ENCODE measurements around the gene TSGA10IP.

Gene TSGA10IP

GRCh38 chr11:65897020-65897471 is 48.2 kb upstream of the TSGA10IP start:
- no peak overlapping the region for H3K27ac ChIP-seq (ENCODE audit: low read depth, low read length, poor library complexity, severe bottlenecking)

GRCh38 chr11:65898656-65899355 is 46.5 kb upstream of the TSGA10IP start:
- H3K9me2 ChIP-seq (ENCODE audit: low read depth, low read length) = no peaks in the 10 kb centered on the region
- H3K36me3 ChIP-seq (ENCODE audit: insufficient read depth, low read length) = no peaks in the 10 kb centered on the region
- H4K20me1 ChIP-seq (ENCODE audit: insufficient read depth, low read length) = no peaks in the 10 kb centered on the region
- no peaks in the 10 kb centered on the region for H3F3A ChIP-seq (ENCODE audit: insufficient read depth, low read length)
- H3K4me3 ChIP-seq (ENCODE audit: low read depth, low read length, poor library complexity, severe bottlenecking) = peak overlapping the region; percentile 57
- no peaks in the 10 kb centered on the region for H3K79me2 ChIP-seq (ENCODE audit: insufficient read depth, low read length)
- H3K9me3 ChIP-seq (ENCODE audit: low read length) = no peaks in the 10 kb centered on the region
- H3K4me1 ChIP-seq (ENCODE audit: insufficient read depth, low read length, severe bottlenecking) = peaks cover 25% of the 10 kb centered on the region
- H3K4me2 ChIP-seq (ENCODE audit: low read length) = peak overlapping the region; percentile 68
- TF ChIP-seq EZH2 (IDR thresholded peaks at IDR 0.05; ENCODE audit: borderline replicate concordance, low read length) (no peak), CTCF (IDR thresholded peaks at IDR 0.05; ENCODE audit: low read length) (no peak)
- H3K27ac ChIP-seq (ENCODE audit: low read depth, low read length, poor library complexity, severe bottlenecking) = no peak overlapping the region
- H3K9ac ChIP-seq (ENCODE audit: low read length) = 0 out of 2 replicates have a peak overlapping the region, but pooled peaks have one; percentile 21
- H3K27me3 ChIP-seq (ENCODE audit: insufficient read depth, low read length) = peaks cover 9% of the 10 kb centered on the region; the same call in 1 of the 2 replicates
- H2AFZ ChIP-seq (ENCODE audit: low read length) = no peak overlapping the region

More at GRCh38 chr11:65897020-65897471, 48.2 kb upstream of the TSGA10IP start:
- Histone ChIP-seq H3K4me2 (ENCODE audit: low read length) (no peak overlapping the region), H3K9me2 (ENCODE audit: low read depth, low read length) (no peaks in the 10 kb centered on the region), H3K9ac (ENCODE audit: low read length) (no peak overlapping the region), H2AFZ (ENCODE audit: low read length) (no peak overlapping the region), H3K9me3 (ENCODE audit: low read length) (no peaks in the 10 kb centered on the region), H3K4me3 (ENCODE audit: low read depth, low read length, poor library complexity, severe bottlenecking) (no peak overlapping the region), H3K79me2 (ENCODE audit: insufficient read depth, low read length) (no peaks in the 10 kb centered on the region), H3K36me3 (ENCODE audit: insufficient read depth, low read length) (no peaks in the 10 kb centered on the region), H4K20me1 (ENCODE audit: insufficient read depth, low read length) (no peaks in the 10 kb centered on the region), H3F3A (ENCODE audit: insufficient read depth, low read length) (no peaks in the 10 kb centered on the region), H3K4me1 (ENCODE audit: insufficient read depth, low read length, severe bottlenecking) (peaks cover 42% of the 10 kb centered on the region), H3K27me3 (ENCODE audit: insufficient read depth, low read length) (peaks cover 9% of the 10 kb centered on the region; the same call in 1 of the 2 replicates)
- TF ChIP-seq CTCF (IDR thresholded peaks at IDR 0.05; ENCODE audit: low read length) (no peak), EZH2 (IDR thresholded peaks at IDR 0.05; ENCODE audit: borderline replicate concordance, low read length) (no peak)

GRCh38 chr11:65899356-65900124 is 45.7 kb upstream of the TSGA10IP start:
- Histone ChIP-seq H3K27me3 (ENCODE audit: insufficient read depth, low read length) (peaks cover 9% of the 10 kb centered on the region; the same call in 1 of the 2 replicates), H3K4me2 (ENCODE audit: low read length) (peak overlapping the region; percentile 68), H3K9me3 (ENCODE audit: low read length) (no peaks in the 10 kb centered on the region), H3K27ac (ENCODE audit: low read depth, low read length, poor library complexity, severe bottlenecking) (no peak overlapping the region), H3F3A (ENCODE audit: insufficient read depth, low read length) (no peaks in the 10 kb centered on the region), H3K79me2 (ENCODE audit: insufficient read depth, low read length) (no peaks in the 10 kb centered on the region), H3K9me2 (ENCODE audit: low read depth, low read length) (no peaks in the 10 kb centered on the region), H3K4me1 (ENCODE audit: insufficient read depth, low read length, severe bottlenecking) (peaks cover 19% of the 10 kb centered on the region), H4K20me1 (ENCODE audit: insufficient read depth, low read length) (no peaks in the 10 kb centered on the region), H3K36me3 (ENCODE audit: insufficient read depth, low read length) (no peaks in the 10 kb centered on the region), H2AFZ (ENCODE audit: low read length) (no peak overlapping the region), H3K9ac (ENCODE audit: low read length) (peak overlapping the region; percentile 21; the same call in 1 of the 2 replicates), H3K4me3 (ENCODE audit: low read depth, low read length, poor library complexity, severe bottlenecking) (peak overlapping the region; percentile 57)
- TF ChIP-seq CTCF (IDR thresholded peaks at IDR 0.05; ENCODE audit: low read length) (no peak), EZH2 (IDR thresholded peaks at IDR 0.05; ENCODE audit: borderline replicate concordance, low read length) (no peak)
